M059J (cell line): Measurements from ENCODE around the gene FBXO9. TPM values are rescaled to one million over a fixed set of nuclear protein-coding genes. Genes with fewer than 3 reads are reported as not detected.
"Not testable (repeated sequence)": the region's sequence is repeated elsewhere in the genome, so short reads cannot be mapped to it uniquely, and the experiment has no call there.

Experiments used
- DNase-seq: peaks from one replicate; pipeline ENCODE4 v3.0.0-alpha.2; 2012; ENCODE audit warnings: low read depth
- total RNA-seq: library from RNA; depleted of rRNA; stranded (reverse); fragments of >200 nt; shearing (Covaris generic); gene quantifications from 2 replicates; pipeline ENCODE4 v1.2.3, GENCODE V29; 2014

The FBXO9 gene
- total RNA-seq, 1 experiment from 2014 or later = 80.4 TPM

DNA sequence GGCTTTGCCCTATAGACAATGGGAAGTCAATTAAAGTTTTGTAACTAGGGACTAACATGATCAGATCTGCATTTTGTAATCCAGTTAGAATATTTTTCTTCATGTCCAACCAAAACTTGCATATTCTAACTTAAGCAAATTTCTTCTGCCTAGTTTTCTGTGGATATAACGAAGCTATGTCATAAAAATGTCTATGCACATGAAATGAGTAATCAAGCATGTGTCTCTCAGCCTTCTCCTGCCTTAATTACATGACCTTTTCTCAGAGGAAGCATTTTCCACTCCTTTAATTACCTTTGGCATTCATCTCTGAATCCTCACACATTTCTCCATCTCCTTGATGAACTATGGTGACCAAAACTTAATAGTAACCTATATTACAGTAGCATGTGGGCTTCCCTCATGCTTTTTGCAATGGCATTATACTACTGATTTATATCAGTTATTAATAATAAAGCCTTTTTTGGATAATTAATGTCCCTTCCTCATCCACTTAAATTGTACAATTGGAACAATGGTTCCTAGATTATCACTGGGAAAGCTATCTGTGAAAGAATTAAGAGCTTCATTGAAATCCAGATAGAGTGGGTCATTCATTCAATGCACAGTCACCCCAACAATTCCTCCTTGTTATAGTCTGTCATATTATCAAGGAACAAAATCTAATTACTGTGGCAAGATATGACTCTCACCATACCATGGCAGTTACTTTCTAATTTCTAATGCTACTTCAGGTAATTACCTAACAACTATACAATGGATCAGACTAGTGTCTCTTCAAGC lies 19.1 kb upstream of the FBXO9 start:
- no peak for DNase-seq

DNA sequence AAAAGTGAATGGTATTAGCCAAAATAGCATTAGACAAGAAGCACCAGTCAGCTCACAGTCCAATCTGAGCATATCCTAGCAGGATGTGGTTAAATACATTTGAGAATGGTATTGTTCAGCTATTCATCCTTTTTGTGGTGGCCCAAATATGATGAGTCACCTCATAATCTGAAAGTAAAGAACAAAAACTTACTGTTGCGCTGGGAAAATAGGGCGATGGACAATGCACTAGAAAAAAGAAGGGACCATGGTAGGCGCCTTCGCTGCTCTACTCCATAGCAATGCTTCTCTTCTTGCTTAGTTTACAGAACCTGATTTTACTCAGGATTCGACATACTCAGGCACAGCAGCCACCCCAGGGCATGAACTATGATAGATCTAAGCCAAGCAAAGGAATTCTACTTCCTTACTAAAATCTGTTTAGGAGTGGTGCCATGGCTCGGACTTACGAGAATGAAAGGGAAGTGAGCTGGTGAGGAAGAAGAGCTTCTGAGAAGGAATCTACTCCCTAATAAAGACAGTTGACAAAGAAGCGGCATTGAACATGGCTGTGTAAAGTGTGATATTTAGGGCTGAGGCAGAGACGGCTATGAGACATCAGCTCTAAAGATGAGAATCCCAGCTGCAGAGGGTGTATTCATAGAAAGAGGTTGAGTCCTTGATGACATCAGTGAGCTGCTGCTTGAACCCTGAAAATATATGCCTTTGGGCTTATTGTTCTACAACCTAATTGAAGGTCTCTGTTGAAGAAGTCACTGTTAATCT lies 16.6 kb upstream of the FBXO9 start:
- DNase-seq = peak; percentile 95

DNA sequence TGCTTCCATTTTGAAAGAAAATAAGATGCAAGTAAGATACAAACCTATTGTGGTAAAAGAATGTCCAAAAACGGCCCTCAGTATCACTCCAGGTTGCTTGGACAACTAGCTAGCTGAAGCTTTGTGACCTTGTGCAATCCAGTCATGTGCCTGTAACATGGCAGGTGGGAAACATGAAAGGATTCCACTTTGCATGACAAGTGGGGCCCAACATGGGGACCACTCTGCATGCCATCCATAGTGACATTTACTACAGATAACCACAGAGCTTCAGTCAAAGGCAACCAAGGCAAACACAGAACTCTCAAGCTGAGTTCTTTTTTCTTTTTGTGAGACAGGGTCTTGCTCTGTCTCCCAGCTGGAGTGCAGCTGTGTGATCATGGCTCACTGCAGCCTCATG lies 15.8 kb upstream of the FBXO9 start:
- DNase-seq = no peak

DNA sequence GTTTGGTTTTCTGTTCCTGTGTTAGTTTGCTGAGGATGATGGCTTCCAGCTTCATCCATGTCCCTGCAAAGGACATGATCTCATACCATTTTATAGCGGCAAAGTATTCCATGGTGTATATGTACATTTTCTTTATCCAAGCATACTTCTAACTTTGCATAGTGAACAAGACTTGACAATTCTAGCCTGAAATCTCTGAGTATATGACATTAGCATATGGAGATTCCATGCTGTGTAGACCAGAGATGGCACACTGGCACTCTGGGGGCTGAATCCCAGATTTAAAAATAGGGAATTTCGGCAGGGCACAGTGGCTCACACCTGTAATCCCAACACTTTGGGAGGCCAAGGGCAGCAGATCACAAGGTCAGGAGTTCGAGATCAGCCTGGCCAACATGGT lies 13.1 kb upstream of the FBXO9 start:
- not testable (repeated sequence) for DNase-seq

DNA sequence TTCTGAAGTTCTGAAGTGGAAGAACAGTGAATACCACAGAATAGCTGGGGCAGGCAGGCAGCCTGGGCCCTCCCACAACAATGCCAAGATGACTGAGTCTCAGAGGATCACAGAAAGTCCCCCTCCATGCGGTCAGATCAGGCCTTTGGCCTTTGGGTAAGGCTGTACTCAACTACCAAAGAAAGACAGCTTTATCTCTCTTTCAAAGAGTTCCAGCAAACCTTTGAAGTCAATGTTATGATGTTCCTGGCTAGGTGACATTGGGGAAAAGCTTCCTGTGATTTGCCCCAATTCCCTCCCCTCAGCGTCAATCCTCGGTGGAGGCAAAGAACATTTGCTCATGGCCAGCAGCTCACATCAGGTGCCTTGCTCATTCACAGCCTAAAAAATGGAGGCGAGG lies 10.7 kb upstream of the FBXO9 start:
- no peak for DNase-seq

DNA sequence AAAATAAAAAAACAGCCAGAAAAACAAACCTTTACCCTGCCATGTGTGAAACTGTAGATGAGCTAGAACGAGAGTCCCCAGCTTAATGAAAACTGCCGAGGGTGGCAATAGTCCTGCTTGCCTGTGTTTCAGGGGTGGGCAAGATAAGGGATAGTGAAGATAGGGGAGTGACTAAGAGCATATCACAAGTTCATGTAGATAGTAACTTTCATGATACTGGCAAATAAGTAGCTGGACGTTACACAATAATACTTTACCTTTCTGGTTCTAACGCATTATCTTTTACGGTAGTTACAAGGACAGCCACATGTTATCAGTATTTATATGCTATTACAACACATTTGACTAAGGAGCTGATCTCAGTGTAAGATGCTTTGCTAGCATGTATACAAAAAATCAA lies 9.3 kb upstream of the FBXO9 start:
- DNase-seq = no peak

DNA sequence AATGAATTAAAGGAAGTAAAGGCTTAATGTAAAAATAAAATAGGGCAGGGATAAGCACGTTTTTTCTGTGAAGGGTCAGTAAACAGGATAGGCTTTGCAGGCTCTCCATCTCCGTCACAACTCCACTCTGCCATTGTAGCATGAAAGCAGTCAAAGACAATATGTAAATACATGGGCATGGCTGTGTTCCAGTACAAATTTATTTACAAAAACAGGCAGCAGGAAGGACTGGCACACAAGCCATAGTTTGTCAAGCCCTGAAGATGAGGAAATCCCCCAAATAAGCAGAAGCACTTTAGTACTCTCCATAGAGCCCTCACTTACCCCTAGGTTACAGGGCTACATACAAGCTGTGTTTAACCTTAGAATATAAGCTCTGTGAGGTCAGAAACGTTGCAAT lies 8.9 kb upstream of the FBXO9 start:
- no peak for DNase-seq

DNA sequence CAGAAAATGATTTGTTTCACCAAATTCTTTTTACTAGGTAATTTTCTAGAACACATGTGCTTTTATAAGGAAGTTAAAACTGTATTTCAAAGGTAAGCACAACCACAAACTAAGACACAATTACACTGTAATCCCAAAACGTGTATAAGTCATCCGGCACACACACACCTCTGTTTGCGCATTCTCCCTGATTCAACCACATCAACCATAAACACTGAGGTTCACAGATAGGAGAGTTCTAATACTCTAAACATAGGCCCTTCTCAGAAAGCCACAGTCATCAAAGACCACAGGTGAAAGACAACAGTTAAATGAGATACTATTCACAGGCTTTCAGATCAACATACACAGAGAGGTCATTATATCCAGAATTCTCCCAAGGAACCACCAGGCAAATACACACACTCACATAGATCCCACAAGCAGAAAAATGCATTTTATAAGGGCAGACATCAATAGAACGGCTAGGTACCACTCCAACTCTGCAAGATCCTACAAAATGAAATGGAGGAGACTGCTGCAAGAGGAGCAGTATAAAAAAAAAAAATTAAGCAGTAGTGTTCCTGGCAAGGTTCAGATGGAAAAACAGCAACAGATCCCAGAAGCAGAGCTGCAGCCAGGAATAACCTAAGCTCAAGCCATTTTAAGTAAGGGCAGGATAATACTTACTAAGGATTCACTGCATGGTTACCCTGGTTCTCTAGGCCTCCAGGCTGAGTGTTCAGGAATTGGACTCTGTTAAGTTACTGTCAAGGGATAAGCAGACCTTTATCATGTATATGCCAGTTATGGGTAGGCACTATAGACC lies 6.6 kb upstream of the FBXO9 start:
- no peak for DNase-seq

DNA sequence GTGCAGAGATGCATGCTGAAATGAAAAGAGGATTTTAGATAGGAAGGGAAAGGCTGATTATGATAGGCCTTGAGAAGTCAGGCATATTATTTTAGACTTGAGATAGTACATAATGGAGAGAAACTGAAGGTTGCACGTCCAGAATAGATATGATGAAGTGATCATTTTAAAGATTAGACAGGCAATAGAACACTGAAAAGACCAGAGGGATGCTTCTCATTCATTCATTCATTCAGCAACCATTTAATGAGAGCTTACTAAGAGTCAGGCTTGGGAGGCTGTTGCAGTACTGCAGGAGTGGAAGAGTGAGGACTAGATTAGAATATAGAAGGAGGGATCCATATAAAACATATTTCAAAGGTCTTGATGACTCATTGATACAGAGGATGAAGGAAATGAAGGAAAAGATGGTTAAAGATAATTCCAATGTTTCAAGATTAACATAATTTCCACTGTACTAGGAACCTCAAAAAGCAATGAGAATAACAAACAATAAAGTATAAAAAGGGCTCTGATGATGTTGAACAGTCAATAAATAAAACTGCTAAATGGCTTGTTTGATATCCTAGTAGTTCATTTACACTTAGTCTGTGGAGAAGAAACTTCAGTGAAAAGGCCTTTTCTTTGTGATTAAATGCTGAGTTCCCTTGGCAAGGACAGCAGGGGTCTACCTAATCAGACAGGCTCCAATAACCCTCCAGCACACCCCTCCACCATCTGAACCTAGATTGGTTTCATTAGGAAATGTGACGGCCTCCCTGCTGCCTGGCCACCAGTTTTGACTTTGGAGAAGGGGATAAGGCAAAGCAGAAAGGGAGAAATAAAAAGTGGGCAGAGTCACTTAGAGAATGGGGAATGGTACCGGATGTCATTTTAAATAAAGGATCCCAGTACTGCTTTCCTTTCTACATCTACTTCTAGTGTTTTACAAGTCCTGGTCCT lies 5.3 kb upstream of the FBXO9 start:
- DNase-seq = peak; percentile 32

DNA sequence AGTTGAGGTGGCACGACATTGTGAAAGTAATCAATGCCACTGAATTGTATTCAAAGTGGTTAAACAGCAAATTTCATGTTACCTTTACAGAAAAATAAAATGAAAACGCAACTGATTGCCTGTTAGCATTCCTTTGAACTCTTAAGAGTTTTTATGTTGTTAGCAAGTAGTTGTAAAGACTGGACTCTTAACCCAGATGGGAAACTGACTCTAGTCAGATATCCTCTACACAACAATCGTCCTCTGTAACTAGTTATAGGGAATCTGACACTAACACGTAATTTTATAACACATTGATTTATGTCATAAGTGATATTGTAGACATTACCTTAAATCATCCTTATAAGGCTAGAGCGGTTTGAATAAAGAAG lies 3.0 kb upstream of the FBXO9 start:
- no peak for DNase-seq

DNA sequence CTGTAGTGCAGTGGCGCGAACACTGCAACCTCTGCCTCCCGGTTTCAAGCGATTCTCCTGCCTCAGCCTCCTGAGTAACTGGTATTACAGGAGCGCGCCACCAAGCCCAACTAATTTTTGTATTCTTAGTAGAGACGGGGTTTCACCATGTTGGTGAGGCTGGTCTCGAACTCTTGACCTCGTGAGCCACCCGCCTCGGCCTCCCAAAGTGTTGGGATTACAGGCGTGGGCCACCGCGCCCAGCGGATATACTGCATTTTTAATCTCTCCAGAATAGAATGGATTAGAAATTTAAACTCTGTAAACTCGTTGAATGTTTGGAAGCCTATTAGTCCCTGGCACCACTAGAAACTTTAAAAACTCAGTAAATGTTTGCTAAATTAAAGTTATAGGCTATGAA lies 949 bp upstream of the FBXO9 start:
- not testable (repeated sequence) for DNase-seq

DNA sequence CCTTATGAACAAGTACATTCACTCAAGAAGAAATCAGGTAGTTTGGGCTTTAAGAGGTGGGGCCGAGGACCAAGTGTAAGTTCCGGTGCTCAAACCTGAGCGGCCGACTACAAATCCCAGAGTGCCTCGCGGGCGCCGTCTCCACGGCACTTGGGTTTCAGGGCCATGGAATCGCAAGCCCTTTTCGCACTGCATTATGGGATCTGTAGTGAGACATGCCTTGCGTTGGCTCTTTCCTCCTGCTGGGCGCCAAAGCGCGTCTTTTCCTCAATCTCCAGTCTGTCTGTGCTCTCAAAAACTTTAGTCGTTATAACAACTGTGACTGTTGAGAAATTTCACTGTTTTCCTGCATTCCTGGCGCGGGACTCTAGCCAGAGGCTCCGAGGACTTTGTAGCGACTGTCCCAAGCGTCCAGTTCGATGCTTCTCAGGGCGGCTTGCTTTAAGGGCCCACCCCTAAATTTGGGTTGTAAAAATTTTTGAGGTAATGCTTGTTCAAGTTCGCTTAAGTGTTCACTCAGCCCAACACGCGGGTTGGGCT lies 408 bp upstream of the FBXO9 start:
- peak; percentile 99 for DNase-seq

DNA sequence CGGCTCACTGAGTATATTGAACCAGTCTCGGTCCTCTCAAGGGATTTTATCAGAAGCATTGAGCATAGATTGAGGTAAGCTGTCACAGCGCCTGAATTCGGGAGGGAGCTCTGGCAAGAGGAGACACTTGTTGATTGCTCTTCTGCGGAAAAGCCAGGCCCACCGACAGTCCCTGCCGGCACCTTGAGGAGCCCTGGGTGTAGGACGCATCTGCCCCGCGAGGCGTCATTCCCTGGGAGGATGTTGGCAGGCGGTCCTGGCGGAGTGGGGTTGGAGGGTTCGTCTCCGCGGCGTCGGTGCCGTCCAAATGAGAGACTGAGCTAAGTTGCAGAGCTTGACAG lies 843 bp downstream of the FBXO9 start:
- peak; percentile 55 for DNase-seq

DNA sequence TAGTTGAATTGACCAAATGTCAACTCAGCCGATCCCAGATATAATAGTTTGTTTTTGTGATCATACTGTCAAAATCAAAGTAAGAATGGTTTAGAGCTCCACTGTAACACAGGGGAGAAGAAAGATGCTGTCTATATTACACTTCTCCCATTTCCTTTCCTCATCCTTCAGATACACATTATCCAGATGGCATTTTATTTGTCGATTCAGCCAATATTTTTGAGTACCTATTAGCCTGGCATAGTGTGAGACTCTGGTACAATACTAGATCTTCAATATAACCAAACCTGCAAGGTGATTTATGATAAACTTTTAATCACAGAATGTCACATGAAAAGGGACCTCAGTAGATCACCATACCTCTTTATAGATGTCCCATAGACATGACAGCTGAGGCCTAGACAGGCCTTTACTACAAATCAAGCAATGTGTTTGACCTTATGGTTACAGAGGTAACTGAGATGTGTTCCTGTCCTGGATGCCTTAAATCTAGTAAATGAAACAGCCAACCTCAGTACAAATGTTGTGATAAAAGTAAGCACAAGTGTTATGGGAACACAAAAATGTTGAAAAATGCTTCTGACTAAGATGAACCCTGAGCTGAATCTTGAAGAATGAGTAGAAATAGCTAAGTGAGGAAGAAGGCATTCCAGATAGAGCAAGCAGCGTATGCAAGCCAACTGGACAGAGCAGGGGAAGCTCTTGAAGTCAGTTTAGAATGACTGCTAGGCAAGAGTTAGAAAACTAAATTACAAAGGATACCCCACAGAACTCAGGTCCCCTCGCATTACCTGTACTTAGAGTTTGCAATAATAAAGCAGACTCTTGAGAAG lies 1.9 kb downstream of the FBXO9 start:
- DNase-seq = no peak

DNA sequence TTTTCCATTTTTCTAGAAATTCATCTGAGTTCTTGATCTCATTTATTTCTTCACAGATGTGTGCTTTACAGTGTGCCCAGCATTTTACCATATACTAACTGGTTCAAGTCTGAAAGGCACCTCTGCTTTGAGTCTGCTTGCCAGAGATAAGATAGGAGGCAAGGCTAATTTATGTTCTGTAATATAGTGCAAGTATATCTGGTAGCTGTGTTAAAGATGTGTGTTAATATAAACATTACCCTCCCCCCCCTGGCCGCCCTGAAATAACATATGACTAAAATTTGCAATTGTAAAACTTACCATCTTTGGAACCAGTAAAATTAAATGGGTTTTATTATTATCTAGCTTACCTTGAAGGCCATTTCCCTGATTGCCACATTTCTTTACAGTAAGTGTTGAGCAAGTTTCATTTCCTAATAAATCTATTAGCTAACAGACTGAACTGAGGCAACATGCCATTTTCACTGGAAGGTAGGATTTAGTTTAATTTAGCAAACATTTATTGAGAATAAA lies 2.7 kb downstream of the FBXO9 start:
- no peak for DNase-seq

DNA sequence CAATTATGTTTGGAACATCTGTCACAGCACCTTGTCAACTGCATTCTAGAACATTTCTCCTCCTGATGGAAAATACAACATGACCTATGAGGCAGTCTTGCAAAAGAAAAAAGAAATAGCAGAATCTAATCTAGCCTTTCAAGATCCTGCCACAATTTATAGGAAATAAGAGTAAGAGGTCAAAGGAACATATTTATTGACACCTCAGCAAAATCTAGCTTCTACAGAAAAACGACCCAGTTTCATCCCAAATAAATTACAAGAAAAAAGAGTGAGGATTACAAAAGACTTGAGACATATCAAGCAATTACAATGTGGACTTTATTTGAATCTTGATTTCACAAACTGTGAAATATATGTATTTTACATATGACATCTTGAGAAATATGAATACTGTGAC lies 4.2 kb downstream of the FBXO9 start:
- no peak for DNase-seq

DNA sequence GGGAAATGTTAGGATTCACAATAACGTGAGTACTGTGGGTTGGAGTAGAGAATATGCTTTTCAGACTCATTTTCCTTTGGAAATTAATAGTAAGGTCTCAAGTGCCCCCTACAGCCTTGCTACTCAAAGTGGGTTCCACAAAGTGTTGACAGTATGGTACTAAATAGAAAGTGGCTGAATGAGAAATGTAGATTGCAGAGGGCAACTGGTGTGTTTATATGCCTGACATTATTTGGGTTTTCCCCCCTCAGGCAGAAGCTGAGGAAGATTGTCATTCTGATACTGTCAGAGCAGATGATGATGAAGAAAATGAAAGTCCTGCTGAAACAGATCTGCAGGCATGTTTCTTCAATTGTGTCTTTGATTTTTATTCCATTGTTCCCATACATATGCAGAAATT lies 5.6 kb downstream of the FBXO9 start:
- DNase-seq = no peak

DNA sequence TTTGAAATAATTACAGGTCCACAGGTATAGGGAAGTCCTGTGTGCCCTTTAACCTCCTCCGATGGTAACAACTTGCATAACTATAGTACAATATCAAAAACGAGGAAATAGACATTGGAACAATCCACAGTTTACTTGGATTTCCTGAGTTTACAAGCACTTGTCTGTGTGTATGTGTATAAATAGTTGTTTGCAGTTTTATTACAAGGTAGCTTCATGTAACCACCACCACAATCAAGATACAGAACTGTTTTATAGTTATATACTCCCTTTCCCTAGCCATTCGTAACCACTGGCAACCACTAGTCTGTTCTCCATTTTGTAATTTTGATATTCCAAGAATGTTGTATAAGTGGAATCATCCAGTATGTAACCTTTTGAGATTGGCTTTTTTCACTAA lies 9.1 kb downstream of the FBXO9 start:
- DNase-seq = no peak

DNA sequence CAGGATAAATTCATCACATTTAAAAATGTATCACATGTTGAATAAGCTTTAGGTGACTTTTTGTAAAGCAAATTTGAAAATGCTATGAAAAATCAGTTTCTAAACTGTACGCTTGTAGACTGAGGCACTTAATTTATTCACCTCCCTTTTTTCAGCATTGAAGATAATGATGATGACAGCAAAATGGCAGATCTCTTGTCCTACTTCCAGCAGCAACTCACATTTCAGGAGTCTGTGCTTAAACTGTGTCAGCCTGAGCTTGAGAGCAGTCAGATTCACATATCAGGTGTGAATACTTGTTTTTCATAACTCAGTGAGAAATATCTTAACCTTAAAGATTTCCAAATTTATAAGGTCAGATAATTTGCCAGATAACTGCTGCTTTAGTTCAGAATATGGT lies 15.6 kb downstream of the FBXO9 start:
- DNase-seq = no peak

DNA sequence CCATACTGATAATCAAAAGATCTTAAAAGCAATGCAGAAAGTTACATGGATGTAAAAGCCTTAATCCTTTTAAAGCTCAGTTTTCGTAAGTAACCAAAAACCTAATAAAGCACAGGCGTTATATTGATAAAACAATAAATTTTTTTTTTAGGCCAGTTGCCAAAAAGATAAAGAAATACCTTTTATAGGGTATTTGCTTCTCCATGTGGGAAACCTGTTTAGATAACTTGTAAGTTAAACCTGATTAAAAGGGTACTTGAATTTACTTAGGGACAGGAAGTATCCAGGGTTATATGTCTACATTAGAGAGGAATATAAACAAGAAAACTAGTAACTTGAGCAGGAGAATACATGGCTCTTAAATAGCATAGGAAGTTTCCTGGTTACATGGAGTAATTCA lies 21.1 kb downstream of the FBXO9 start:
- no peak for DNase-seq
